NCI-H524 (cell line): Measurements from ENCODE around the gene PRKCA.
"Not testable (repeated sequence)": the region's sequence is repeated elsewhere in the genome, so short reads cannot be mapped to it uniquely, and the experiment has no call there.

Source experiments
- DNase-seq, 2 experiments: peaks; one replicate each; lab custom pipeline; 2025; lab: John Stamatoyannopoulos, UW

The PRKCA gene

DNA sequence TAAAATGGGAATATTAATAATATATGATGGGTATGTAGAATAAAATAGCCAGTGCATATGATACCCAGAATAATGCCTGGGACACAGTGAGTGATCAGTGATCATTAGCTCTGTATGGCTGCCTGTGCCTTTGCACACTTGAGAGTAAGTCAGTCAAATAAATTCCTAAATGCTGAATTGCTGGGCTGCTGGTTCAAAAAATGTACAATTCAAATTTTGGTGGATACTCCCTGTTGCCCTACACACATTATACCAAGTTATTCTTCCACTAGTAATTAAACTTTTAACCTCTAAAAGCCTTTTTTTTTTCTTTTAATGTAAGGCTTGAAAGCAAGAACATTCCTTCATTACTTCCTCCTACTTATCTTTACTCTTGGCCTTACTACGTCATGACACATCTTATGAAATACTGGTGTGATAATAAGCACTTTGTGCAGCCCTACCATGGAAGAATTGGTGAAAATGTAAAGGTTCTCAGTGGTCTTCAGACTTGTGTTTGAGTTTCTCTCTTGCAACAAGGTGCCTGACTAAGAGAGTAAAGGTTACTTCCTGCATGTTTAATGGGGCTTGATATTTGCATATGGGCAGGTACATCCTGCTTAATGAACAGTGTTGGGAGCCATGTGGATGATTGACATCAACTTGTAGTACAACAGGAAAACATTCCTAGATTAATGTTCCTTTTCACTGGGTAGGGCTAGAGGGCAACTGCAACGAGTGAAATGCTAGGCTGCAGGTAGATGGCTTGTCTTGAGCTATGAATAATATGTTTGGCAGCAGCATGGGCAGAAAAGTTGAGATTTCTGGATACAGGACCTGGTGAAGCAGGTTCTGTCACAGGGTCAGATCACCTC lies 84.3 kb downstream of the PRKCA start:
- DNase-seq: no peak

- no peak for DNase-seq
Observed at GRCh38 chr17:66387392-66387981, 85.1 kb downstream of the PRKCA start.

- no peak for DNase-seq
Observed at GRCh38 chr17:66392783-66393437, 90.5 kb downstream of the PRKCA start.

- no peak for DNase-seq
Observed at GRCh38 chr17:66395961-66396360, 93.5 kb downstream of the PRKCA start.

DNA sequence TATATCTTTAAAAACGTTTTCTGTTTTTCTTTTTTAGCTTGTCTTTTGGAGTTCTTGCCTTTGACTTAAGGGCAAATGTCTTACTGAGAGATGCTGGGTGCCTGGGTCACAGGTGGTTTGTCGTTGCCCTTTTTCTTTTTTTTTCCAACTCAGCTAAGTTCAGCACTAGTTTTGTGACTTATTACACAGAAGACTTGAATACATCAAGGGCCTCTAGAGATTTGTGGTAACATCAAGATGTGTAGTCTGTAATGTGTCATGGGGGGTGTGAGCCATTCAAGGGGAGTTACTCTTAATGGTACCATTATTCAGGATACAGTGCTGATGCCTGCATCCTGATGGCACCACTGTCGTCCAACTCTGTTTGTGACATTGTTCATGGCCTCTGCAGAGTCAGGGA lies 95.1 kb downstream of the PRKCA start:
- no peak for DNase-seq

- no peak for DNase-seq
Observed at GRCh38 chr17:66398059-66398458, 95.6 kb downstream of the PRKCA start.

DNA sequence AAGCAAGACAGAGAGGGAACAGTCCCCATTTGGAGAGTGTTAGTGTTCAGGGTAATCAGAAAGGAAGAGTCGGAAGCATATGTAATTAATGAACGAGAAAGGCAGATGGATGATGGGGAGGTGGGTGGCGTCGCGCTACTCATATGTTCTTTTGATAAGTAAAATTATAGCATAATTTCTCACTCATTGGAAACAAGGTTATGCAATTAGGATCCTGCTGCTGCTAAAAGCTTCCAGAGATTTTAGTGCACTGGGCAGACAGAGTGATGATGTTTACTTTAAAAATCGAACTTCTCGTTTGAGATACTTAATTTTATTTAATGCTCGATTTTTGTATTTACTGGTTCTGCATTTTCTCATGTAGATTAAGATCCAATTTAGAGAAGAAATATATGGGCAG lies 96.2 kb downstream of the PRKCA start:
- peak in 1 of 2 experiments; percentile 16 for DNase-seq

DNA sequence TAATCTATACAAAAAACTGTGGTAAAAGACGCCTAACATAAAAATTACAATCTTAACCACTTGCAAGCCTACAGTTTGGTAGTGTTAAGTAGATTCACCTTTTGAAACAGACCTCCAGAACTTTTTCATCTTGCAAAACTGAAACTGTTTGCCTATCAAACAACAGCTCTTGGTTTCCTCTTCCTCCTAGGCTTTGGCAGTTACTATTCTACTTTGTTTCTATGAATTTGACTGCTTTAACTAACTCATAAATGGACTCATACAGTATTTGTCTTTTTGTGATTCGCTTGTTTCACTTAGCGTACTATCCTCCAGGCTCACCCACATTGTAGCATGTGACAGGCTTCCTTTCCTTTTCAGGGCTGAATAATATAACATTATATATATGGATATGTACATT lies 97.0 kb downstream of the PRKCA start:
- DNase-seq: no peak

DNA sequence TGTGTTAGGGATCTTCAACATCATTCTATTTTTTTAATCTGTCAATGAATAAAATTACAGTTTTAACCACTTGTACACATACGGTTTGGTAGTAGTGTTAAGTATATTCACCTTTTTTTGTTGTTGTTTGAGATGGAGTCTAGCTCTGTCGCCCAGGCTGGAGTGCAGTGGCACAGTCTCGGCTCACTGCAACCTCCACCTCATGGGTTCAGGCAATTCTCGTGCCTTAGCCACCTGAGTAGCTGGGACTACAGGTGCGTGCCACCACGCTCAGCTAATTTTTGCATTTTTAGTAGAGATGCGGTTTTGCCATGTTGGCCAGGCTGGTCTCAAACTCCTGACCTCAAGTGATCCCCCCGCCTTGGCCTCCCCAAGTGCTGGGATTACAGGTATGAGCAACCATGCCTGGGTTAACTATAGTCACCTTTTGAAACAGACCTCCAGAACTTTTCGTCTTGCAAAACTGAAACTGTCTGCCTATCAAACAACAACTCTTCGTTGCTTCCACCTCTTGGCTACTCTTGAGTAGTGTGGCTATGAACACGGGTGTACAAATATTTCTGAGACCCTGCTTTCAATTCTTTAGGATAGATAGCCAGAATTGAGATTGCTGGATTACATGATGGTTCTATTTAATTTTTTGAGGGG lies 97.8 kb downstream of the PRKCA start:
- not testable (repeated sequence) for DNase-seq

DNA sequence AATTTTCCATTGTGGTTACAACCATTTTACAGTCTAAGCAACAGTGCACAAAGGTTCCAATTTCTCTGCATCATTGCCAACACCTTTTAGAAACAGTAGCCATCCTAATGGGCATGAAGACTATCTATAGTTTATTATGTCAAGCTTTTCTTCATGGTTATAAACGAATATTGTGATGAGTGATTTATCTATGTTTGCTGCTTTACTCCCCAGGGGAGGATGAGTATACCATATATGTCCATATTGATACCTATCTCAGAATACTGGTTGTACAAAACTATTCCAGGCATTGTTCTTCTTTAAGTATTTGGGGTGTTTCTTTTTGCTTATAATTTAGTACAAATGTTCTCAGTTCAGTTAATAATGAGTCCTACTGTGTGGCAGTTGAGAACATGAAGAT lies 98.3 kb downstream of the PRKCA start:
- DNase-seq: no peak

DNA sequence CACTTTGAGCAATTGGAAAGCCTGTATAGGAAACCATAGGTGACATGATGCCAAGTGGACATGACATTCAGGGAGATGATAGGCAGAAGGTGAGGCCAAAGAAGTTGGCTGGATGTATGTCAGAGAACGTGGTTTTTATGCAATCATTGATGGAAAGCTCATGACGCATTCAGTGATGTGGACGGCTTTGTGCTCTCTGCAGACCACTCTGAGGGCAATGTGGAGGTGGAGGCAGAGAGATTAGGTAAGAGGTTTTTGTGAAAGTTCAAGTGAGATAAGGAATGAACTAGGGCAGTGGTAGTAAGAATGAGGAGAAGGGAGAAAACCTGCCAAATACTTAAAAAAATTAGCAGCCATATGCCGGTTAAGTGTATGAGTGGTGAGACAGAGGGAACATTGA lies 99.0 kb downstream of the PRKCA start:
- DNase-seq: no peak

DNA sequence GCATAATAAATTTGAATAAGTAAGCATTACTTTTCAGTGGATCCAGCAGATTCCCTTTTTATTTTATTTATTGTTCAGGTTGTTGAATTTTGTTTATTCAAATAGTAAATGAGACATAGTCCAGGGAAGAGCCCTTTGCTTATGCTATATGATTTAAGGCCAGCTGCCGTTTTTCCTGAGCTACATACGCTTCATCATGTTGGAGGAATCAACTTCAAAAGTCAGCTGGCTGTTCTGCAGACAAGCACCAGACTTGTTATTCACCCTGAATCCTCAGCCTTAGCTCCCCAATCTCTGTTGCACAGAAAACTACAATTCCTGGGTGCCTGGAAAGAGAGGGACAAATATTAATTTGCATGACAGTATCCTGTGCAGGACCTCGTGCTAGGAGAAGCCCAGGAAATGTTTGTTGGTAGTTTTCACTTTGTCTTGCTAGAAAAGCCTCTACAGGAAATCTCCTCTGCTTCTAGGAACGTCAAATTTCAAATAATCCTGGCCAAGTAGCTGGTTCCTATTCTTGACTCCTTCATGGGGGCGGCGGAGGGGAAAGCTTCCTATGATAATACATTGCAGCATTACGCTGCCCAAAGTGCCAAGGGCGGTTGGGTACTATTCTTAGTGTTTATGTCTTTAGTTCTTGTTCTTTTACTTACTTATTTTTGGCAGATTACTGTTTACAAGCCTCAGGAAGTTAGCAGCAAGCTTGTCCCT lies 101.6 kb downstream of the PRKCA start:
- peak in 1 of 2 experiments; percentile 24 for DNase-seq

DNA sequence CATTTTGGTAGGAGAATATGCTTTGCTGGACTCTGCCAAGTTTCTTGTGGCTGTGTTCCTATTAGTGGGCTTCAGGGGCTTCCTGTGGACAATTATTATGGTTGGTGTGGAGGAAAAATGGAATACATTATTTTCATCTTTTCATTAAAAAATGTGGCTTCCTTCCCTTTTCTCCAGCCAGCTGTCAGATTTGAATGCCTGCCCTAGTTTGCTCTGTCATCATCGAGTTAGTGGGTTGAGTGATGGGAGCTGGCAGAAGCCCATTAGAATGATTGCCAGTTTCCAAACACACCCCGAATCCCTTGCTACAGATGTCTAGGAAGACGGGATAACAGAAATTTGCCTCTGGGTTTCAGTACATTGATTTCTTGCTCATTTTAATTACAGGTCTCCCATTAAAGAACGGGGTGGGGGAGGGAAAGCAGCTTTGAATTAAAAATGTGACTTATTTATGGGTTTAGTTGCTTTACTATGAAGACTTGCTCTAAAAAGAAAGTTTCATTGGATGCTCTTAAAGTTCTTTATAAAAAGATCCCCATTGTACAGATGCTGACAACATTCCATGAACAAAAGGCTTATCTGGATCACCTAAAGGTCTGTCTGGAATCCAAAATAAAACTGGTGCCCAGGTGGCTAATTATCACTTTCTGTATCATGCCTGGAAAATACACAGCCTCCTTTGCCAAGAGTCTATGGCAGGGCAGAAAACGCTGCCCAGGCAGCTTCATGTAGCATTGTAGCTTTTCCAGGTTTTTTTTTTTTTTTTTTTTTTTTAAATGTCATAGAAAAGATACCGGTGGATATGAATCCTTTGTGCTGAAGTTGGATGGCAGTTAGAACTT lies 103.6 kb downstream of the PRKCA start:
- peak in 1 of 2 experiments; percentile 50 for DNase-seq

GRCh38 chr17:66406701-66407644 lies 104.6 kb downstream of the PRKCA start:
- no peak for DNase-seq

DNA sequence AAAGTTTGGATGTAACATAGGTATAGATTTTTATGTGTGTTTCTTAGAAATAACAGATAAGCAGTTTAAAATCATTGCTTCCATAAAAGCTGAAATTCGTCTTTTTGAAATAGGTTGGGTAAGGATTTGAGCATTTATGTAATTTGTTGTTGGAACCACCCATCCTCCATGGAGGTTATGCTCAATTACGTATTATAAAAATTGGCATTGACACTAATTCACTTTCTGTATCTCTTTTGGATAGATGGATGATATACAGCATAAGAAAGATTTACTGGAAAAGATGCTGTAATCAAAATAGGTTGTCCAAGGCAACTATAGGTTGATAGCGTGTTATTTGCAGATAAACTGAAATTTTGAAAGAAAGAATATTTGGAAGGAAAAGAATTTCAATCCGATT lies 105.5 kb downstream of the PRKCA start:
- no peak for DNase-seq

DNA sequence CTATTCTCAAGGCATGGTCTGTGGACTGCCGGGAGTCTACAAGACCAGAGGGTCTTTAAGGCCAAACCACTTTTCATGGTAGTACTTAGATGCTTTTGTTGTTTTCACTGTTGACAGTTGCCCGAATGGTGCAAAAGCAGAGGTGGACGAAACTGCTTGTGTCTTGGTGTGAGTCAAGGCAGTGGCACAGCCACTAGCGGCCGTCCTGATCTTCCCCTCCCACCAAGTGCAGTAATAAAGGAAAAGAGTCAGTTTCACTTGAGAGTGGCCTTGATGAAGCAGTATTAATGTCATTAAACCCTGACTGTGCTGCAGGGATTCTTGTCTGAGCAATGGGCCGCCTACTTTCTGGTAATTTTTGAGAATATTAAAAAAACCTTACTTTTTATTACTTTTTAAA lies 109.1 kb downstream of the PRKCA start:
- no peak for DNase-seq

DNA sequence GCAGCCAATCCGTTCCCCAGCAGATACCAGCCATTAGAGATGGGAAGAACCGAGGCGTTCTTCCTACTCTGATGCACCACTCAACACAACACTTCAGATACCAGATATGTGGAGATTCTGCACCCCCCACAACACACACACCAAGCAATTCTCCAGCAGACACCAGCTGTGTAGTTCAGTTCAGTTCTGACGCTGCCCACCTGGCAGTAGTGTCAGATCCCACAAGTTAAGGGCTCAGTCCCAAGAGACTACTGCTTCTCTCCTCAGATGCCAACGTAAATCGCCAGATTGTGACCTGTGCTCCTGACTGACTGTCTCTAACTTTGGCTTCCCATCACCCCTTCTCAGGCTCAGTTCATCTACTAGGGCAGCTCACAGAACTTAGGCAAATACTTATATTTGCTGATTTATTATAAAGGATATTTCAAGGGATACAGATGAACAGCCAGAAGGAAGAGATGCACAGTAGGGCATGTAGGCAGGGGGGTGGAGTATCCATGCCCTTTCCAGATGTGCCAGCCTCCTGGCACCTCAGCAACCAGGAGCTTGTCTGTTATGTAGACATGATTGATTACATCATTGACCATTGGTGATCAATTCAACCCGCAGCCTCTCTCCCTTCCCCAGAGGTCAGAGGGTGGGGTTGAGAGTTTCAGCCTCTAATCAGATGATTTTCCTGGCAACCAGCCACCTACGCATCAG lies 110.6 kb downstream of the PRKCA start:
- DNase-seq: peak; percentile 96 to 98

DNA sequence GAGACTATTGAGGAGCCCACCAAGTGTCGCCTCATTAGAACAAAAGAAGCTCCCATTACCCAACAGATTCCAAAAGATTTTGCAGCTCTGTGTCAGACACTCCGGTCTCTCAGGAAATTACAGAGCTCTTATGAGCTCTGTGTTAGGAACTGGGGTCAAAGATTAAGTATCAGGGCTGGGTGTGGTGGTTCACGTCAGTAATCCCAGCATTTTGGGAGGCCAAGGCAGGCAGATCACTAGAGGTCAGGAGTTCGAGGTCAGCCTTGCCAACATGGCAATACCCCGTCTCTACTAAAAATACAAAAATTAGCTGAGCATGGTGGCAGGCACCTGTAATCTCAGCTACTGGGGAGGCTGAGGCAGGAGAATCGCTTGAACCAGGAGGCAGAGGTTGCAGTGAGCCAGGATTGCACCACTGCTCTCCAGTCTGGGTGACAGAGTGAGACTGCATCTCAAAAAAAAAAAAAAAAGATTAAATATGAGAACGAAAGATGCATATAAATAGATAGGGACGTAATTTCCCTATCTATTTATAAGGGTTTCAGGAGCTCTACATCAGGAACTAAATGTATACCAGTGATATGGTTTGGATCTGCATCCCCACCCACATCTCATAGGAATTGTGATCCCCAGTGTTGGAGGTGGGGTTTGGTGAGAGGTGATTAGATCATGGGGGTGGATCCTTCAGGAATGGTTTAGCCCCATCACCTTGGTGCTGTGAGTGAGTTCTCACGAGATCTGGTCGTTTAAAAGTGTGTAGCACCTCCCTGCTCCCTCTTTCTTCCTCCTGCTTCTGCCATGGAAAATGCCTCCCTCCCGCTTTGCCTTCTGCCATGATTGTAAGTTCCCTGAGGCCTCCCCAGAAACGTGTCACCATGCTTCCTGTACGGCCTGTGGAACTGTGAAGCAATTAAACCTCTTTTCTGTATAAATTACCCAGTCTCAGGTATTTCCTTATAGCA lies 111.4 kb downstream of the PRKCA start:
- peak in 1 of 2 experiments; percentile 46 for DNase-seq
